ENCODE data around the gene SLC35F1. TPM values are rescaled to one million over a fixed set of nuclear protein-coding genes. Genes with fewer than 3 reads are reported as not detected.

Gene SLC35F1
- total RNA-seq, 2 experiments from 2014 or later, result not detected

- H3K36me3 Mint-ChIP-seq (ENCODE audit: low read depth), result no peaks in the 10 kb centered on the region
- peaks cover 31% of the 10 kb centered on the region for H3K27me3 Mint-ChIP-seq (ENCODE audit: low read depth)
- H3K4me1 Mint-ChIP-seq (ENCODE audit: low read depth), result peaks cover 8% of the 10 kb centered on the region
- H3K4me3 Mint-ChIP-seq, result no peak overlapping the region
- H3K9me3 Mint-ChIP-seq (ENCODE audit: insufficient read depth), result no peaks in the 10 kb centered on the region
- ATAC-seq (no peak), DNase-seq (no peak)
- H3K27ac Mint-ChIP-seq, result no peak overlapping the region
- ChIA-PET CTCF (no interaction called here), POLR2A (no interaction called here)
Observed at GRCh38 chr6:117911150-117911549, 4.1 kb downstream of the SLC35F1 start.

GRCh38 chr6:117911660-117912059 lies 4.6 kb downstream of the SLC35F1 start:
- H3K36me3 Mint-ChIP-seq (ENCODE audit: low read depth), result no peaks in the 10 kb centered on the region
- no peak for DNase-seq
- ChIA-PET CTCF (no interaction called here), POLR2A (no interaction called here)
- peaks cover 5% of the 10 kb centered on the region for H3K4me1 Mint-ChIP-seq (ENCODE audit: low read depth)
- H3K27me3 Mint-ChIP-seq (ENCODE audit: low read depth), result peaks cover 26% of the 10 kb centered on the region
- ATAC-seq, result no peak
- no peak overlapping the region for H3K27ac Mint-ChIP-seq
- H3K4me3 Mint-ChIP-seq, result no peak overlapping the region
- no peaks in the 10 kb centered on the region for H3K9me3 Mint-ChIP-seq (ENCODE audit: insufficient read depth)

- no peaks in the 10 kb centered on the region for H3K4me1 Mint-ChIP-seq (ENCODE audit: low read depth)
- H3K36me3 Mint-ChIP-seq (ENCODE audit: low read depth), result no peaks in the 10 kb centered on the region
- no peak for ATAC-seq
- no peak overlapping the region for H3K4me3 Mint-ChIP-seq
- no peaks in the 10 kb centered on the region for H3K9me3 Mint-ChIP-seq (ENCODE audit: insufficient read depth)
- DNase-seq, result no peak
- ChIA-PET POLR2A (no interaction called here), CTCF (no interaction called here)
- no peak overlapping the region for H3K27ac Mint-ChIP-seq
- peaks cover 3% of the 10 kb centered on the region for H3K27me3 Mint-ChIP-seq (ENCODE audit: low read depth)
Observed at GRCh38 chr6:117915846-117916245, 8.8 kb downstream of the SLC35F1 start.

- ChIA-PET CTCF (no interaction called here), POLR2A (interaction anchor here (0.7 kb wide), 1 partner anchor 121 kb away, joined by 3 read pairs; no protein-coding TSS in a partner anchor)
- Mint-ChIP-seq H3K9me3 (ENCODE audit: insufficient read depth) (no peaks in the 10 kb centered on the region), H3K4me1 (ENCODE audit: low read depth) (no peaks in the 10 kb centered on the region), H3K27me3 (ENCODE audit: low read depth) (peaks cover 3% of the 10 kb centered on the region), H3K27ac (no peak overlapping the region), H3K4me3 (no peak overlapping the region), H3K36me3 (ENCODE audit: low read depth) (no peaks in the 10 kb centered on the region)
- ATAC-seq (no peak), DNase-seq (no peak)
Observed at GRCh38 chr6:117916483-117916882, 9.4 kb downstream of the SLC35F1 start.

- no peaks in the 10 kb centered on the region for H3K36me3 Mint-ChIP-seq (ENCODE audit: low read depth)
- no peak for ATAC-seq
Observed at GRCh38 chr6:117917176-117917575, 10.1 kb downstream of the SLC35F1 start.

DNA sequence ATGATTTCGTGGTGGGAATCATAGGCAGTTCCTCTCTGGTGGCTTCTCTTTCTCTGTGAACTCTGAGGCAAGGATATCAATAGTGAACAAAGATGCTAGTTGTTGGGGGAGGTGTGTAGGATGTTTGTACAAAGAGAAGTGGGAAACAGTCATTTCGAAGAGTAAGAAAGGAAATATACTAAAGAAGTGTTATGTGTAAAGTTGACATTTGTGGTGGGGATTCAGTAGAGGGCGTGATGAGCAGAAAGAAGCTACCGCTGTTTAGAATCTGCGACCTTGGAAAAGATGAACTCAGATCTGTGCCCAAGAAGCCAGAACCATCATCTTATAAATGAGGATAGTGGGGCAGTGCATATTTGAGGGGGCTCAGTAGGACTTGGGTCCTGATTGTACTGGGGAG lies 11.4 kb downstream of the SLC35F1 start:
- no peaks in the 10 kb centered on the region for H3K36me3 Mint-ChIP-seq (ENCODE audit: low read depth)
- DNase-seq (no peak), ATAC-seq (no peak)
- H3K4me1 Mint-ChIP-seq (ENCODE audit: low read depth), result no peaks in the 10 kb centered on the region
- no peaks in the 10 kb centered on the region for H3K27me3 Mint-ChIP-seq (ENCODE audit: low read depth)
- H3K9me3 Mint-ChIP-seq (ENCODE audit: insufficient read depth), result no peaks in the 10 kb centered on the region
- ChIA-PET POLR2A (no interaction called here), CTCF (no interaction called here)
- H3K4me3 Mint-ChIP-seq, result no peak overlapping the region
- H3K27ac Mint-ChIP-seq, result no peak overlapping the region

More at GRCh38 chr6:117917176-117917575, 10.1 kb downstream of the SLC35F1 start:
- no peaks in the 10 kb centered on the region for H3K4me1 Mint-ChIP-seq (ENCODE audit: low read depth)
- no peak for DNase-seq
- POLR2A ChIA-PET, result interaction anchor here (0.7 kb wide), 1 partner anchor 121 kb away, joined by 3 read pairs; no protein-coding TSS in a partner anchor
- H3K27ac Mint-ChIP-seq, result no peak overlapping the region
- no peaks in the 10 kb centered on the region for H3K9me3 Mint-ChIP-seq (ENCODE audit: insufficient read depth)
- H3K4me3 Mint-ChIP-seq, result no peak overlapping the region
- CTCF ChIA-PET, result no interaction called here
- H3K27me3 Mint-ChIP-seq (ENCODE audit: low read depth), result peaks cover 3% of the 10 kb centered on the region

- H3K9me3 Mint-ChIP-seq (ENCODE audit: insufficient read depth), result no peaks in the 10 kb centered on the region
- DNase-seq (no peak), ATAC-seq (no peak)
Observed at GRCh38 chr6:117919275-117919674, 12.2 kb downstream of the SLC35F1 start.

GRCh38 chr6:117919775-117920729 lies 13.0 kb downstream of the SLC35F1 start:
- POLR2A ChIA-PET, result no interaction called here
- H3K27ac Mint-ChIP-seq, result no peak overlapping the region
- H3K4me1 Mint-ChIP-seq (ENCODE audit: low read depth), result no peaks in the 10 kb centered on the region
- no peak overlapping the region for H3K4me3 Mint-ChIP-seq
- ATAC-seq (no peak), DNase-seq (no peak)
- H3K36me3 Mint-ChIP-seq (ENCODE audit: low read depth), result no peaks in the 10 kb centered on the region
- CTCF ChIA-PET, result no interaction called here
- H3K9me3 Mint-ChIP-seq (ENCODE audit: insufficient read depth), result no peaks in the 10 kb centered on the region
- no peaks in the 10 kb centered on the region for H3K27me3 Mint-ChIP-seq (ENCODE audit: low read depth)

More at GRCh38 chr6:117919275-117919674, 12.2 kb downstream of the SLC35F1 start:
- no peaks in the 10 kb centered on the region for H3K36me3 Mint-ChIP-seq (ENCODE audit: low read depth)
- H3K4me1 Mint-ChIP-seq (ENCODE audit: low read depth), result no peaks in the 10 kb centered on the region
- CTCF ChIA-PET, result no interaction called here
- H3K27me3 Mint-ChIP-seq (ENCODE audit: low read depth), result no peaks in the 10 kb centered on the region
- H3K4me3 Mint-ChIP-seq, result no peak overlapping the region
- POLR2A ChIA-PET, result no interaction called here
- H3K27ac Mint-ChIP-seq, result no peak overlapping the region

- Mint-ChIP-seq H3K9me3 (ENCODE audit: insufficient read depth) (no peaks in the 10 kb centered on the region), H3K27me3 (ENCODE audit: low read depth) (no peaks in the 10 kb centered on the region), H3K4me1 (ENCODE audit: low read depth) (no peaks in the 10 kb centered on the region), H3K27ac (no peak overlapping the region), H3K4me3 (no peak overlapping the region), H3K36me3 (ENCODE audit: low read depth) (no peaks in the 10 kb centered on the region)
- ChIA-PET POLR2A (no interaction called here), CTCF (no interaction called here)
- DNase-seq, result no peak
- no peak for ATAC-seq
Observed at GRCh38 chr6:117924690-117925089, 17.6 kb downstream of the SLC35F1 start.

DNA sequence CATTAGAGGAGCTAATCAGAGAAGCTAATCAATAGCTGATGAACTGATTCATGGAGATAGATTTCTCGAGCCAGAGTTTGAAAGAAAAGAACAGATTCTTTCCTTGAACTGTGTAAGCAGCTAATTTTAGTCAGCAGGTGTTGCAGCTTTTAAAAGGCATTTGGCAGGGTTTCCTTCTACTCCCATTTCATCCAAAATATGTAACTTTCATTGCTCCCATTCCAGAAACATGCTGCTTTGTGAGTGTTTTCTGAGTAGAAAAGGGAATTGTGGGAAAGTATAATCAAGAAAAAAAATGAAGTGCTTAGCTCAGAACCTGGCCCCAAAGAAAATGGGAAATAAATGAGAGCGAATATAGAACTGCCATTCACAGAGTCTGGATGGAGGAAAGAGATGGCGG lies 20.8 kb downstream of the SLC35F1 start:
- ChIA-PET CTCF (no interaction called here), POLR2A (no interaction called here)
- H3K4me1 Mint-ChIP-seq (ENCODE audit: low read depth), result no peaks in the 10 kb centered on the region
- ATAC-seq, result no peak
- no peaks in the 10 kb centered on the region for H3K36me3 Mint-ChIP-seq (ENCODE audit: low read depth)
- no peak overlapping the region for H3K27ac Mint-ChIP-seq
- DNase-seq, result no peak
- no peaks in the 10 kb centered on the region for H3K27me3 Mint-ChIP-seq (ENCODE audit: low read depth)
- H3K4me3 Mint-ChIP-seq, result no peak overlapping the region
- H3K9me3 Mint-ChIP-seq (ENCODE audit: insufficient read depth), result no peaks in the 10 kb centered on the region

- H3K27ac Mint-ChIP-seq, result no peak overlapping the region
Observed at GRCh38 chr6:117928833-117929232, 21.8 kb downstream of the SLC35F1 start.

GRCh38 chr6:117929501-117929900 lies 22.4 kb downstream of the SLC35F1 start:
- no peaks in the 10 kb centered on the region for H3K27me3 Mint-ChIP-seq (ENCODE audit: low read depth)
- H3K36me3 Mint-ChIP-seq (ENCODE audit: low read depth), result no peaks in the 10 kb centered on the region
- H3K4me1 Mint-ChIP-seq (ENCODE audit: low read depth), result no peaks in the 10 kb centered on the region
- ATAC-seq (no peak), DNase-seq (no peak)
- H3K4me3 Mint-ChIP-seq, result no peak overlapping the region
- H3K27ac Mint-ChIP-seq, result no peak overlapping the region
- ChIA-PET POLR2A (no interaction called here), CTCF (no interaction called here)
- H3K9me3 Mint-ChIP-seq (ENCODE audit: insufficient read depth), result no peaks in the 10 kb centered on the region

More at GRCh38 chr6:117928833-117929232, 21.8 kb downstream of the SLC35F1 start:
- Mint-ChIP-seq H3K4me1 (ENCODE audit: low read depth) (no peaks in the 10 kb centered on the region), H3K27me3 (ENCODE audit: low read depth) (no peaks in the 10 kb centered on the region), H3K9me3 (ENCODE audit: insufficient read depth) (no peaks in the 10 kb centered on the region), H3K4me3 (no peak overlapping the region), H3K36me3 (ENCODE audit: low read depth) (no peaks in the 10 kb centered on the region)
- DNase-seq (no peak), ATAC-seq (no peak)
- ChIA-PET POLR2A (no interaction called here), CTCF (no interaction called here)
